Liver (tissue), 3 donors: Measurements from ENCODE around the gene EXOC4.

Experiments
- GABPA ChIP-seq, 2 donors: IDR thresholded peaks in 1 of 2; conservative IDR thresholded peaks in 1 of 2; 2 replicates each; pipeline ENCODE4 v1.6.1; 2016; ENCODE audit warnings: antibody characterized with exemption in 2 of 2, mild to moderate bottlenecking in 1 of 2, moderate library complexity in 1 of 2
- JUND ChIP-seq, 2 donors: IDR thresholded peaks; 2 replicates each; pipeline ENCODE4 v1.6.1; 2016; ENCODE audit warnings: antibody characterized with exemption in 2 of 2
- TF ChIP-seq, protein P1 (sequence below): IDR thresholded peaks from 2 replicates; pipeline ENCODE4 v1.6.1; 2016; ENCODE audit warnings: antibody characterized with exemption
- TF ChIP-seq, protein P2 (sequence below): IDR thresholded peaks from 2 replicates; pipeline ENCODE4 v1.6.1; 2016; ENCODE audit warnings: antibody characterized with exemption
- TF ChIP-seq, protein P3 (sequence below): fragments of 150-350 bp; IDR thresholded peaks from 2 replicates; pipeline ENCODE4 v1.5.1; 2017; ENCODE audit warnings: improper control_type of control experiment, low read depth, low read length; ENCODE audit not compliant: missing input control
- TF ChIP-seq, protein P4 (sequence below): IDR thresholded peaks from 2 replicates; pipeline ENCODE4 v1.6.1; 2016; ENCODE audit warnings: antibody characterized with exemption, mild to moderate bottlenecking
- donor health status: healthy.
- donor health status: healthy.

DNA sequence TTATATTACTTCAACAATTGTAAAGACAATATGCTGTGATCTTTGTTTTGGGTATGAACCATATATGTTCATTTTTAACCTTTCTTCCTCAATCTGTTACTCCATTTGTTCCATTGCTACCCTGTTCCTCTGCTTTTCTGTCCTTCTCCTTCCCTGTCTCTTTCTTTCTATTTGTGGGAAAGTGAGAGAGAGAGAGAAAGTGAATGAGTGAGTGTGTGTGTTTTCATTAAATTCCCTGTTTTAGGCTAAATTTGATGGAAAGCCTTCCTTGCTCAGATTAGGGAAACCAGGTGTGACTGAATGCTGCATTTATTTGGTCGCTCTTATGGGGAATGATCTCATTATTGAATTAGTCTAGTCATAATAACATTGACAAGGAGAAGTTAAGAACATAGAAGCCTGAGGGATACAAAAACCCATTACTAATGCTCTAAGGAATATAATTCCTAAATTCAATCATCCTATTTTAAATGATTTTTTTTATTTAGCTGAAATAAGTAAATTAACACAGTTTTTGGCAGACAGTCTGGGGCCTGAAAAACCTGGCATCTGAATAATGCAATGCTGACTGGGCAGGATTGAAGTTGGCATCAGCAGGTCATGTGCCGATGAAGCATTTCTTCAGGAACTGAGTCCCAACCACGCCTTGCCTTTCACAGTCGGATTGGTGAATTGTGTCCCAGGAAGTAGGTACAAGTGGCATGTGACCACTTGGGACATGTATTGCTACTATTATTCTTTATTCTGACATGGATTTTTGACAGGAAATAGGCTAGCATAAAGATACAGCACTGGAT is 756.6 kb downstream of the EXOC4 start:
- TF ChIP-seq, protein P1, sequence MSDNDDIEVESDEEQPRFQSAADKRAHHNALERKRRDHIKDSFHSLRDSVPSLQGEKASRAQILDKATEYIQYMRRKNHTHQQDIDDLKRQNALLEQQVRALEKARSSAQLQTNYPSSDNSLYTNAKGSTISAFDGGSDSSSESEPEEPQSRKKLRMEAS, result no peak
- TF ChIP-seq, protein P2, sequence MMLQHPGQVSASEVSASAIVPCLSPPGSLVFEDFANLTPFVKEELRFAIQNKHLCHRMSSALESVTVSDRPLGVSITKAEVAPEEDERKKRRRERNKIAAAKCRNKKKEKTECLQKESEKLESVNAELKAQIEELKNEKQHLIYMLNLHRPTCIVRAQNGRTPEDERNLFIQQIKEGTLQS, result no peak
- TF ChIP-seq, protein P3, sequence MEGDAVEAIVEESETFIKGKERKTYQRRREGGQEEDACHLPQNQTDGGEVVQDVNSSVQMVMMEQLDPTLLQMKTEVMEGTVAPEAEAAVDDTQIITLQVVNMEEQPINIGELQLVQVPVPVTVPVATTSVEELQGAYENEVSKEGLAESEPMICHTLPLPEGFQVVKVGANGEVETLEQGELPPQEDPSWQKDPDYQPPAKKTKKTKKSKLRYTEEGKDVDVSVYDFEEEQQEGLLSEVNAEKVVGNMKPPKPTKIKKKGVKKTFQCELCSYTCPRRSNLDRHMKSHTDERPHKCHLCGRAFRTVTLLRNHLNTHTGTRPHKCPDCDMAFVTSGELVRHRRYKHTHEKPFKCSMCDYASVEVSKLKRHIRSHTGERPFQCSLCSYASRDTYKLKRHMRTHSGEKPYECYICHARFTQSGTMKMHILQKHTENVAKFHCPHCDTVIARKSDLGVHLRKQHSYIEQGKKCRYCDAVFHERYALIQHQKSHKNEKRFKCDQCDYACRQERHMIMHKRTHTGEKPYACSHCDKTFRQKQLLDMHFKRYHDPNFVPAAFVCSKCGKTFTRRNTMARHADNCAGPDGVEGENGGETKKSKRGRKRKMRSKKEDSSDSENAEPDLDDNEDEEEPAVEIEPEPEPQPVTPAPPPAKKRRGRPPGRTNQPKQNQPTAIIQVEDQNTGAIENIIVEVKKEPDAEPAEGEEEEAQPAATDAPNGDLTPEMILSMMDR, result no peak
- TF ChIP-seq, protein P4, sequence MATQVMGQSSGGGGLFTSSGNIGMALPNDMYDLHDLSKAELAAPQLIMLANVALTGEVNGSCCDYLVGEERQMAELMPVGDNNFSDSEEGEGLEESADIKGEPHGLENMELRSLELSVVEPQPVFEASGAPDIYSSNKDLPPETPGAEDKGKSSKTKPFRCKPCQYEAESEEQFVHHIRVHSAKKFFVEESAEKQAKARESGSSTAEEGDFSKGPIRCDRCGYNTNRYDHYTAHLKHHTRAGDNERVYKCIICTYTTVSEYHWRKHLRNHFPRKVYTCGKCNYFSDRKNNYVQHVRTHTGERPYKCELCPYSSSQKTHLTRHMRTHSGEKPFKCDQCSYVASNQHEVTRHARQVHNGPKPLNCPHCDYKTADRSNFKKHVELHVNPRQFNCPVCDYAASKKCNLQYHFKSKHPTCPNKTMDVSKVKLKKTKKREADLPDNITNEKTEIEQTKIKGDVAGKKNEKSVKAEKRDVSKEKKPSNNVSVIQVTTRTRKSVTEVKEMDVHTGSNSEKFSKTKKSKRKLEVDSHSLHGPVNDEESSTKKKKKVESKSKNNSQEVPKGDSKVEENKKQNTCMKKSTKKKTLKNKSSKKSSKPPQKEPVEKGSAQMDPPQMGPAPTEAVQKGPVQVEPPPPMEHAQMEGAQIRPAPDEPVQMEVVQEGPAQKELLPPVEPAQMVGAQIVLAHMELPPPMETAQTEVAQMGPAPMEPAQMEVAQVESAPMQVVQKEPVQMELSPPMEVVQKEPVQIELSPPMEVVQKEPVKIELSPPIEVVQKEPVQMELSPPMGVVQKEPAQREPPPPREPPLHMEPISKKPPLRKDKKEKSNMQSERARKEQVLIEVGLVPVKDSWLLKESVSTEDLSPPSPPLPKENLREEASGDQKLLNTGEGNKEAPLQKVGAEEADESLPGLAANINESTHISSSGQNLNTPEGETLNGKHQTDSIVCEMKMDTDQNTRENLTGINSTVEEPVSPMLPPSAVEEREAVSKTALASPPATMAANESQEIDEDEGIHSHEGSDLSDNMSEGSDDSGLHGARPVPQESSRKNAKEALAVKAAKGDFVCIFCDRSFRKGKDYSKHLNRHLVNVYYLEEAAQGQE, result no peak
- TF ChIP-seq JUND (IDR thresholded peaks at IDR 0.05), result no peak
- no peak for TF ChIP-seq GABPA (IDR thresholded peaks at IDR 0.05 in 1 of 2, conservative IDR thresholded peaks at IDR 0.05 in 1 of 2)
